Hepatocyte (in vitro differentiated cells): ENCODE results near the gene GRK4.

Experiments used
- EZH2 ChIP-seq: fragments of 200-600 bp; sonication (generic); IDR thresholded peaks from 2 replicates; pipeline ENCODE4 v1.6.1; 2016; ENCODE audit warnings: antibody characterized with exemption, mild to moderate bottlenecking, borderline replicate concordance
- EZH2phosphoT487 ChIP-seq: fragments of 200-600 bp; sonication (generic); IDR thresholded peaks from one replicate; pipeline ENCODE4 v1.6.1; 2018; ENCODE audit warnings: antibody characterized with exemption, mild to moderate bottlenecking, low read depth, moderate library complexity; ENCODE audit not compliant: unreplicated experiment, severe bottlenecking
- TF ChIP-seq, protein P1 (sequence below): fragments of 200-600 bp; sonication (generic); IDR thresholded peaks from 2 replicates; pipeline ENCODE4 v1.5.1; 2016; ENCODE audit warnings: antibody characterized with exemption, mild to moderate bottlenecking; ENCODE audit not compliant: poor library complexity

- TF ChIP-seq, protein P1, sequence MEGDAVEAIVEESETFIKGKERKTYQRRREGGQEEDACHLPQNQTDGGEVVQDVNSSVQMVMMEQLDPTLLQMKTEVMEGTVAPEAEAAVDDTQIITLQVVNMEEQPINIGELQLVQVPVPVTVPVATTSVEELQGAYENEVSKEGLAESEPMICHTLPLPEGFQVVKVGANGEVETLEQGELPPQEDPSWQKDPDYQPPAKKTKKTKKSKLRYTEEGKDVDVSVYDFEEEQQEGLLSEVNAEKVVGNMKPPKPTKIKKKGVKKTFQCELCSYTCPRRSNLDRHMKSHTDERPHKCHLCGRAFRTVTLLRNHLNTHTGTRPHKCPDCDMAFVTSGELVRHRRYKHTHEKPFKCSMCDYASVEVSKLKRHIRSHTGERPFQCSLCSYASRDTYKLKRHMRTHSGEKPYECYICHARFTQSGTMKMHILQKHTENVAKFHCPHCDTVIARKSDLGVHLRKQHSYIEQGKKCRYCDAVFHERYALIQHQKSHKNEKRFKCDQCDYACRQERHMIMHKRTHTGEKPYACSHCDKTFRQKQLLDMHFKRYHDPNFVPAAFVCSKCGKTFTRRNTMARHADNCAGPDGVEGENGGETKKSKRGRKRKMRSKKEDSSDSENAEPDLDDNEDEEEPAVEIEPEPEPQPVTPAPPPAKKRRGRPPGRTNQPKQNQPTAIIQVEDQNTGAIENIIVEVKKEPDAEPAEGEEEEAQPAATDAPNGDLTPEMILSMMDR, result no peak
- TF ChIP-seq EZH2phosphoT487 (no peak), EZH2 (no peak)
Measured at GRCh38 chr4:3071811-3072210, 108.4 kb downstream of the GRK4 start.
